Keratinocyte (primary cell): ENCODE results near the gene CDH8. TPM values are rescaled to one million over a fixed set of nuclear protein-coding genes. Genes with fewer than 3 reads are reported as not detected.

ENCODE experiments used
- DNase-seq: peaks from one replicate; pipeline ENCODE4 v3.0.0-alpha.2; 2011; ENCODE audit warnings: low read depth, missing footprints, low spot score
- FAIRE-seq: peaks from 2 replicates; lab custom pipeline; 2011; peaks lifted over from hg19 to GRCh38; lab: Jason Lieb, UNC
- H2AFZ ChIP-seq: 2 replicates; pipeline ENCODE4 v1.6.0; 2012; ENCODE audit warnings: low read length, control low read depth, inconsistent platforms; ENCODE audit not compliant: control insufficient read depth
- H3K27ac ChIP-seq: 2 replicates; pipeline ENCODE4 v1.5.1; 2011; ENCODE audit warnings: low read length; ENCODE audit not compliant: control insufficient read depth, insufficient read depth
- H3K27me3 ChIP-seq: 3 replicates; pipeline ENCODE4 v1.6.0; 2011; ENCODE audit warnings: low read length; ENCODE audit not compliant: control insufficient read depth, insufficient read depth; ENCODE audit errors: extremely low read depth
- H3K36me3 ChIP-seq, 2 experiments: 2 replicates in 1 of 2; 3 replicates in 1 of 2; pipeline ENCODE4 v1.5.1; 2011; ENCODE audit warnings: low read length in 2 of 2, mild to moderate bottlenecking in 1 of 2; ENCODE audit not compliant: control insufficient read depth in 2 of 2, insufficient read depth in 2 of 2; ENCODE audit errors: extremely low read depth in 1 of 2
- H3K4me1 ChIP-seq: 3 replicates; pipeline ENCODE4 v1.5.1; 2011; ENCODE audit warnings: low read length; ENCODE audit not compliant: control insufficient read depth, insufficient read depth; ENCODE audit errors: extremely low read depth
- H3K4me2 ChIP-seq: 3 replicates; pipeline ENCODE4 v1.6.0; 2011; ENCODE audit warnings: low read depth, low read length; ENCODE audit not compliant: control insufficient read depth, insufficient read depth; ENCODE audit errors: extremely low read depth
- H3K4me3 ChIP-seq, 3 experiments: fragments of 200-600 bp in 1 of 3; sonication (generic) in 1 of 3; 2 replicates in 2 of 3; 3 replicates in 1 of 3; pipeline ENCODE4 v1.5.1; 2011 to 2016; ENCODE audit warnings: low read length in 3 of 3, mild to moderate bottlenecking in 3 of 3, control low read depth in 2 of 3, inconsistent platforms in 1 of 3, low read depth in 1 of 3, mixed read lengths in 1 of 3, mixed run types in 1 of 3, moderate library complexity in 1 of 3; ENCODE audit not compliant: control insufficient read depth in 2 of 3, insufficient read depth in 2 of 3; ENCODE audit errors: extremely low read depth in 1 of 3
- H3K79me2 ChIP-seq: 2 replicates; pipeline ENCODE4 v1.6.0; 2012; ENCODE audit warnings: low read length; ENCODE audit not compliant: control insufficient read depth, insufficient read depth
- H3K9ac ChIP-seq: 3 replicates; pipeline ENCODE4 v1.6.0; 2011; ENCODE audit warnings: low read length; ENCODE audit not compliant: control insufficient read depth, insufficient read depth; ENCODE audit errors: extremely low read depth
- H3K9me1 ChIP-seq: 3 replicates; pipeline ENCODE4 v1.6.0; 2011; ENCODE audit warnings: low read length; ENCODE audit not compliant: control insufficient read depth, insufficient read depth; ENCODE audit errors: extremely low read depth
- H3K9me3 ChIP-seq: 2 replicates; pipeline ENCODE4 v1.5.1; 2012; ENCODE audit warnings: low read depth, low read length; ENCODE audit not compliant: control insufficient read depth
- H4K20me1 ChIP-seq: 3 replicates; pipeline ENCODE4 v1.6.0; 2011; ENCODE audit warnings: low read length; ENCODE audit not compliant: control insufficient read depth, insufficient read depth; ENCODE audit errors: extremely low read depth
- EZH2 ChIP-seq: IDR thresholded peaks from one replicate; pipeline ENCODE4 v1.6.1; 2012; ENCODE audit warnings: inconsistent platforms, mild to moderate bottlenecking, low read length, moderate library complexity
- dilution Hi-C: fragments of 300-500 bp; cut with MboI; formaldehyde crosslinking; loops from one replicate; pipeline ENCODE4 v1.7.0; 2020; ENCODE audit warnings: low sequenced_read_pairs; ENCODE audit not compliant: extremely low pct_ligation_motif_present
- polyA plus RNA-seq, 5 experiments: library from polyadenylated mRNA; depleted of rRNA in 3 of 5; stranded (reverse) in 3 of 5; stranded (forward) in 1 of 5; unstranded in 1 of 5; fragments of >200 nt; gene quantifications; 1 replicate in 1 of 5; 2 replicates in 3 of 5; 3 replicates in 1 of 5; pipeline versions ENCODE4 v1.2.1 to v1.2.3, GENCODE V29; 2011 to 2012; ENCODE audit warnings: missing spikeins in 2 of 5, low read depth in 1 of 5, low replicate concordance in 1 of 5
- TF ChIP-seq, protein P1 (sequence below), 3 experiments: IDR thresholded peaks in 1 of 3; conservative IDR thresholded peaks in 1 of 3; optimal IDR thresholded peaks in 1 of 3; 2 replicates in 2 of 3; 3 replicates in 1 of 3; pipeline versions ENCODE3 to v1.5.1; 2011; ENCODE audit warnings: low read length in 3 of 3, mild to moderate bottlenecking in 3 of 3, moderate library complexity in 2 of 3, control low read depth in 1 of 3, inconsistent platforms in 1 of 3; ENCODE audit not compliant: insufficient read depth in 2 of 3; ENCODE audit errors: extremely low read depth in 1 of 3

Gene CDH8
- polyA plus RNA-seq, 1 donor (not counting 4 experiments of a cell fraction or from before 2014, with no cell fraction given) = 0.18 TPM

GRCh38 chr16:61937646-61938045, 98.6 kb downstream of the CDH8 start:
- Histone ChIP-seq H3K79me2 (no peaks in the 10 kb centered on the region), H3K9me1 (no peaks in the 10 kb centered on the region), H3K27ac (no peak overlapping the region), H3K4me2 (no peak overlapping the region), H2AFZ (no peak overlapping the region), H3K9ac (no peak overlapping the region), H3K27me3 (no peaks in the 10 kb centered on the region), H3K4me3 (no peak overlapping the region), H3K4me1 (no peaks in the 10 kb centered on the region), H3K9me3 (no peaks in the 10 kb centered on the region), H4K20me1 (no peaks in the 10 kb centered on the region), H3K36me3 (no peaks in the 10 kb centered on the region)
- FAIRE-seq = no peak
- dilution Hi-C loops = no loop called here
- DNase-seq = no peak
- TF ChIP-seq, protein P1, sequence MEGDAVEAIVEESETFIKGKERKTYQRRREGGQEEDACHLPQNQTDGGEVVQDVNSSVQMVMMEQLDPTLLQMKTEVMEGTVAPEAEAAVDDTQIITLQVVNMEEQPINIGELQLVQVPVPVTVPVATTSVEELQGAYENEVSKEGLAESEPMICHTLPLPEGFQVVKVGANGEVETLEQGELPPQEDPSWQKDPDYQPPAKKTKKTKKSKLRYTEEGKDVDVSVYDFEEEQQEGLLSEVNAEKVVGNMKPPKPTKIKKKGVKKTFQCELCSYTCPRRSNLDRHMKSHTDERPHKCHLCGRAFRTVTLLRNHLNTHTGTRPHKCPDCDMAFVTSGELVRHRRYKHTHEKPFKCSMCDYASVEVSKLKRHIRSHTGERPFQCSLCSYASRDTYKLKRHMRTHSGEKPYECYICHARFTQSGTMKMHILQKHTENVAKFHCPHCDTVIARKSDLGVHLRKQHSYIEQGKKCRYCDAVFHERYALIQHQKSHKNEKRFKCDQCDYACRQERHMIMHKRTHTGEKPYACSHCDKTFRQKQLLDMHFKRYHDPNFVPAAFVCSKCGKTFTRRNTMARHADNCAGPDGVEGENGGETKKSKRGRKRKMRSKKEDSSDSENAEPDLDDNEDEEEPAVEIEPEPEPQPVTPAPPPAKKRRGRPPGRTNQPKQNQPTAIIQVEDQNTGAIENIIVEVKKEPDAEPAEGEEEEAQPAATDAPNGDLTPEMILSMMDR (optimal IDR thresholded peaks at IDR 0.05 in 1 of 3, IDR thresholded peaks at IDR 0.05 in 1 of 3, conservative IDR thresholded peaks at IDR 0.05 in 1 of 3; ENCODE audit: extremely low read depth in 1 of 3, insufficient read depth in 2 of 3, low read length in 3 of 3) = no peak
- TF ChIP-seq EZH2 = no peak

- FAIRE-seq (no peak), DNase-seq (no peak)
- H3K4me3 ChIP-seq = no peak overlapping the region
- dilution Hi-C loops = no loop called here
- H3K9me3 ChIP-seq = no peaks in the 10 kb centered on the region
- H4K20me1 ChIP-seq = no peaks in the 10 kb centered on the region
- H3K4me2 ChIP-seq = no peak overlapping the region
- no peaks in the 10 kb centered on the region for H3K4me1 ChIP-seq
- H3K9me1 ChIP-seq = no peaks in the 10 kb centered on the region
- no peaks in the 10 kb centered on the region for H3K79me2 ChIP-seq
- no peak for TF ChIP-seq EZH2
- TF ChIP-seq, protein P1 (optimal IDR thresholded peaks at IDR 0.05 in 1 of 3, IDR thresholded peaks at IDR 0.05 in 1 of 3, conservative IDR thresholded peaks at IDR 0.05 in 1 of 3; ENCODE audit: extremely low read depth in 1 of 3, insufficient read depth in 2 of 3, low read length in 3 of 3) = peak in 2 of 3 experiments; percentile 9 to 14
- H3K9ac ChIP-seq = no peak overlapping the region
- no peak overlapping the region for H3K27ac ChIP-seq
- no peaks in the 10 kb centered on the region for H3K27me3 ChIP-seq
- H2AFZ ChIP-seq = no peak overlapping the region
- H3K36me3 ChIP-seq = no peaks in the 10 kb centered on the region
Observed at GRCh38 chr16:61936522-61936921, 99.7 kb downstream of the CDH8 start.
